Measurements from ENCODE around the gene C16orf92. TPM values are rescaled to one million over a fixed set of nuclear protein-coding genes. Genes with fewer than 3 reads are reported as not detected.

The C16orf92 gene
- total and polyA plus RNA-seq, 2 of the 8 experiments (the other 6 are each of a cell fraction or from before 2014, with no cell fraction given): not detected

GRCh38 chr16:30046588-30046987 is 23.6 kb downstream of the C16orf92 start:
- Histone ChIP-seq H3K14ac (ENCODE audit: insufficient read length) (no peak overlapping the region), H3K9me3 (ENCODE audit: insufficient read depth in 2 of 2, low read depth in 1 of 2, low read length in 1 of 2) (no peaks in the 10 kb centered on the region), H3K4me3 (ENCODE audit: extremely low read depth in 1 of 4, insufficient read depth in 2 of 4, low read depth in 3 of 4, low read length in 4 of 4) (no peak overlapping the region), H4K91ac (replicated peaks; ENCODE audit: insufficient read length, low read length) (no peak overlapping the region), H3K27ac (ENCODE audit: low read depth, low read length) (no peak overlapping the region), H3K4me2 (ENCODE audit: insufficient read depth in 1 of 2, low read depth in 2 of 2, low read length in 2 of 2) (no peak overlapping the region), H2BK20ac (ENCODE audit: low read length) (no peak overlapping the region), H2AFZ (ENCODE audit: low read length) (no peak overlapping the region), H3K18ac (ENCODE audit: extremely low read depth, low read length) (no peak overlapping the region), H3K79me2 (ENCODE audit: control insufficient read depth in 1 of 2, insufficient read depth in 2 of 2, low read length in 2 of 2) (no peaks in the 10 kb centered on the region), H3K56ac (replicated peaks; ENCODE audit: insufficient read length, low read depth, low read length) (no peak overlapping the region), H3K36me3 (ENCODE audit: control insufficient read depth in 2 of 4, insufficient read depth in 4 of 4, low read length in 3 of 4) (no peaks in the 10 kb centered on the region), H3K9ac (replicated peaks in 1 of 4; ENCODE audit: extremely low read depth in 1 of 4, low read depth in 3 of 4, low read length in 3 of 4) (no peak overlapping the region), H2BK120ac (replicated peaks; ENCODE audit: low read depth, low read length) (no peak overlapping the region), H4K20me1 (replicated peaks in 1 of 2; ENCODE audit: control insufficient read depth in 1 of 2, insufficient read depth in 2 of 2, low read length in 2 of 2) (peaks cover 0 to 5% of the 10 kb centered on the region in 2 experiments), H3K4me1 (replicated peaks in 1 of 4; ENCODE audit: control insufficient read depth in 3 of 4, insufficient read depth in 4 of 4, low read length in 3 of 4) (no peaks in the 10 kb centered on the region), H4K8ac (ENCODE audit: extremely low read depth, insufficient read depth, low read length) (no peak overlapping the region), H3K4ac (replicated peaks; ENCODE audit: insufficient read length, low read depth, low read length) (no peak overlapping the region), H2AK5ac (ENCODE audit: low read depth, low read length) (0 out of 2 replicates have a peak overlapping the region, but pooled peaks have one; percentile 24), H3K23me2 (ENCODE audit: low read depth, low read length) (peaks cover 6% of the 10 kb centered on the region), H2BK5ac (ENCODE audit: low read depth, low read length) (no peak overlapping the region), H3K23ac (ENCODE audit: insufficient read length) (no peak overlapping the region), H2BK12ac (ENCODE audit: low read depth, low read length) (no peak overlapping the region), H2BK15ac (ENCODE audit: low read length) (no peak overlapping the region), H4K5ac (ENCODE audit: insufficient read length, low read depth, low read length) (no peak overlapping the region), H3K27me3 (replicated peaks in 1 of 4; ENCODE audit: control insufficient read depth in 3 of 4, extremely low read depth in 1 of 4, insufficient read depth in 3 of 4, low read length in 3 of 4) (peaks cover 0 to 6% (median 1%) of the 10 kb centered on the region in 4 experiments; a peak in 3 of 7 replicates), H3K79me1 (ENCODE audit: low read depth, low read length) (peaks cover 3% of the 10 kb centered on the region; the same call in 1 of the 2 replicates)
- ChIA-PET POLR2A (ENCODE audit: partially characterized antibody) (interaction anchor here (1.3 kb wide), 1 partner anchor 19 kb away, joined by 4 read pairs; the partner anchor contains the start of gene ALDOA), CTCF (ENCODE audit: partially characterized antibody) (interaction anchor here (1.0 to 1.7 kb wide), 2 partner anchors 9 to 139 kb away, joined by 4 to 6 read pairs; no protein-coding TSS in a partner anchor)
- FAIRE-seq (no peak), DNase-seq (ENCODE audit: low read depth in 1 of 2, low spot score in 2 of 2) (no peak)
- TF ChIP-seq SUZ12 (IDR thresholded peaks at IDR 0.05; ENCODE audit: low read length): no peak
- 78% methylated on average over 1 of the region's 1 CpG; no CpG with 5 or more reads in 1 of the 2 experiments for WGBS, 2 experiments (ENCODE audit: extremely low coverage in 1 of 2, insufficient coverage in 1 of 2, insufficient read length in 1 of 2, insufficient replicate concordance in 2 of 2, low coverage in 1 of 2, low lambda C conversion rate in 2 of 2, missing lambda C conversion rate in 1 of 2)

Measured in H1 (cell line).